ENCODE results near the gene NOS3.
"Not testable (repeated sequence)": the region's sequence is repeated elsewhere in the genome, so short reads cannot be mapped to it uniquely, and the experiment has no call there.

NOS3 gene

DNA sequence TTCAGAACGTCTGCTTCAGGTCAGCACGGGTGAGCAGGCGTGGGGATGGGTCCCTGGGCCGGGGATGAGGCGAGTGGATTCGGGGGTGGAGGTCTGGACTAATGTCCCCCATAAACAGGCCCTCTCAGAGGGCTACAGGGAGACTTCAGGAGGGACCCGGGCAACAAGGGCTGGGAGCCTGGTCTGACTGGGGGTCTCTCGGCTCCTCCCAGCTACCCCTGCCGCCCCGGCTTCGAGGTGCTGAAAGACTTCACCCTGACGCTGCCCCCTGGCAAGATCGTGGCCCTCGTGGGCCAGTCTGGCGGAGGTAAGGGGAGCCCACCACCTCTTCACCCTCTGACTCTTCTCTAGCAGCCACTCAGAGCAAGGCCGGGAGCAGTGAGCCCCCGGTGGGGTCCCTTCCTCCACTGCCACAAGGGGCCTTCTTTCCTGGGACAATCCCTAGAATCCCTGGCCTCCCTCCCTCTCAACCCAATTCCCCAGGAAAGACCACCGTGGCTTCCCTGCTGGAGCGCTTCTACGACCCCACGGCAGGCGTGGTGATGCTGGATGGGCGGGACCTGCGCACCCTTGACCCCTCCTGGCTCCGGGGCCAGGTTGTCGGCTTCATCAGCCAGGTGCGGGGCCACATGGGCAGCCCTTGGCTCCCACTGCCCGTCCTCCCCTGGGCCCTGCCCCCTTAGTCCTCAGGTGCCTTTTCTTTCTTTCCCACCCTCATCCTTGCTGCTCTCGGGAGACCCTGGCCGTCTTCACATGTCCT, 50.0 kb downstream of the NOS3 start:
- no peak for DNase-seq

DNA sequence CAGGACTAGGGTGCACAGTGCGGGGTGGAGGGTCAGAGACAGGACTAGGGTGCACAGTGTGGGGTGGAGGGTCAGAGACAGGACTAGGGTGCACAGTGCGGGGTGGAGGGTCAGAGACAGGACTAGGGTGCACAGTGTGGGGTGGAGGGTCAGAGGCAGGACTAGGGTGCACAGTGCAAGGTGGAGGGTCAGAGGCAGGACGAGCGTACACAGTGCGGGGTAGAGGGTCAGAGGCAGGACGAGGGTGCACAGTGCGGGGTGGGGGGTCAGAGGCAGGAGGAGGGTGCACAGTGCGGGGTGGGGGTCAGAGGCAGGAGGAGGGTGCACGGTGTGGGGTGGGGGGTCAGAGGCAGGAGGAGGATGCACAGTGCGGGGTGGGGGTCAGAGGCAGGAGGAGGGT, 52.6 kb downstream of the NOS3 start:
- DNase-seq, result not testable (repeated sequence)

DNA sequence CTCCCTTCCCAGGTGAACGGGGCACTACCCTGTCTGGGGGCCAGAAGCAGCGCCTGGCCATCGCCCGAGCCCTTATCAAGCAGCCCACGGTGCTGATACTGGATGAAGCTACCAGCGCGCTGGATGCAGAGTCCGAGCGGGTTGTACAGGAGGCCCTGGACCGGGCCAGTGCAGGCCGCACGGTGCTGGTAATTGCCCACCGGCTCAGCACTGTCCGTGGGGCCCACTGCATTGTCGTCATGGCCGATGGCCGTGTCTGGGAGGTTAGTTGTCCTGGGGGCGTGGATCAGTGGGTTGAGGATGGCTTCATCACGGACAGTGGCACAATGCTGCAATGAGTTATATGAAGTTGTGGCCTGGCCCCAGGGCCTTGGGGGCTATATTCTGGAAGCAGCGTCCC, 53.1 kb downstream of the NOS3 start:
- no peak for DNase-seq

DNA sequence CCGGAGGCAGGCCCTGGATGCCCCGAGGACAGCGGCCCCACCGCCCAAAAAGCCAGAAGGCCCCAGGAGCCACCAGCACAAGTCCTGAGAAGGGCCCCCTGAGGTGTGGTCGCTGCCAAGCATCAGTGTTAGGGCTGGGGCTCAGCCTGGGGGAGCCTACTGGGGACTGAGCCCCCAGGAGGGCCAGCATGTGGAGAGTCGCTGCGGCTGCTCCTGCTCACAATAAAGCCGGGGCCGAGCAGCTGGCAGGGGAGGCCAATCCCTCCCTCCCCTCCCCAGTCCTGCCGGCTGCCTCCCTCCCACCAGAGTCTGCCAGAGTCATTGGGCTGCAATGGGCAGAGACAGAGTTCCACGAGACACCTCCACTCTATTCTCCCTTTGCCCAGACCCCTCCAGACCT, 54.4 kb downstream of the NOS3 start:
- no peak for DNase-seq

DNA sequence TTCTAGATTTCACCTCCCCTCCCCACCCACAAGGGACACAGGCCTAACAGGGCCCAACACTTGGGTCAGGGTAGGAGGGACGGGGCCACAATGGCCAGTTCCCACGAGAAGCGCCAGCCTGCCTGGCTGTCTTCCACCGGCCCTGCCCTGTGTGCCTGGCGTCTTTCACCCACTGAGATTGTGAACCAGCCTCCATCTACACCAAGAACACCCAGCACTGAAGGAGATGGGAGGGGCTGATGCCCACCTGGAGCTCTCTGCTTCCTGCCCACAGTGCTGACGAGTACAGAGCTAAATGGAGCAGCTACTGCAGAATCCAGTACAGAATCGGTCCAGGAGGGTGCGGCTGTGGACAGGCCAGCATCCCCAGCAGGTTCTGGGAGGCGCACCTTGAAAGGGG, 55.1 kb downstream of the NOS3 start:
- DNase-seq, result no peak

DNA sequence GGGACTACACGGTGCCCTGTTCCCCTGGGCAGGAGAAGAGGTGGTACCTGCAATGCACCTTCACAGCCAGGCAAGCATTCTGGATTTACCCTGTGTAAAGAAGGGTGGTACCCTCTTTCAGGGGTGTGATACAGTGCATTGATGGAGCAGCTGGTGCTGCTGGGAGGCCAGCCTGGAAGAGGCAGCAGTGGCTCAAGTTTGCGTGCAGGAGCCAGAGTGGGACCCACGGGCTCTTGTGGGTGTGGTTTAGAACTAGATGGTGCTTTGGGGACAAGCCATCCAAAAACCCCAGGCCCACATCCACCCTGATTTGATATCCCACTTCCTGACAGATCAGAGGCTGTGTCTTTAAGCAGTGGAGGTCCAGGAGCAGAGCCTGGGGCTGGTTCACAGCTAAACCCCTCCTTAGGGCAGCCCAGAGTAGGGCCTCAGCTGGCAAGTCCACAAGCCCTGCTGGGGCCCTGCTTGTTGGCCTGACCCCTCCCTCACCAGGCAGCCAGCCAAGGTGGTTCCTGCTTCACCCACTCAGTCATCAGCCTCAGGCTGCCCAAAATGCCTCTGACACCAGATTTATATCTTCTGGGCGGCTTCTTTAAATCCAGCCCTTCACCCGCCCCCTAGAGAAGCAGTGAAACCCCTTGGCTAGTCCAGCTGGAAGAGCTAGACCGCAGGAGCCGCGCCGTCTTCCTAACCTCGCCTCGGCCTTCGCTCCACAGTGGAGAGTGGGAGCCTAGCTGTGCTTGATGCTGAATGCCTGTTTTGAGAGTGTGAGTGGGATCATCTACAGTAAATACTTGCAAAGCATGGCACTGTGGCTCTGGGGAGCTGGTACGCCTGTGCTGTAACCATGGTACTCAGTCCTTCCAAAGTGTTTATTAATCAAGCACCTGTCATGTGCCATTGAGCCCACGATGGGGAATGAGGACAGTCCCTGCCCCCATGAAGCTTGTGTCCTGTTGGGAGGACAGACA, 56.1 kb downstream of the NOS3 start:
- peak; percentile 21 for DNase-seq

DNA sequence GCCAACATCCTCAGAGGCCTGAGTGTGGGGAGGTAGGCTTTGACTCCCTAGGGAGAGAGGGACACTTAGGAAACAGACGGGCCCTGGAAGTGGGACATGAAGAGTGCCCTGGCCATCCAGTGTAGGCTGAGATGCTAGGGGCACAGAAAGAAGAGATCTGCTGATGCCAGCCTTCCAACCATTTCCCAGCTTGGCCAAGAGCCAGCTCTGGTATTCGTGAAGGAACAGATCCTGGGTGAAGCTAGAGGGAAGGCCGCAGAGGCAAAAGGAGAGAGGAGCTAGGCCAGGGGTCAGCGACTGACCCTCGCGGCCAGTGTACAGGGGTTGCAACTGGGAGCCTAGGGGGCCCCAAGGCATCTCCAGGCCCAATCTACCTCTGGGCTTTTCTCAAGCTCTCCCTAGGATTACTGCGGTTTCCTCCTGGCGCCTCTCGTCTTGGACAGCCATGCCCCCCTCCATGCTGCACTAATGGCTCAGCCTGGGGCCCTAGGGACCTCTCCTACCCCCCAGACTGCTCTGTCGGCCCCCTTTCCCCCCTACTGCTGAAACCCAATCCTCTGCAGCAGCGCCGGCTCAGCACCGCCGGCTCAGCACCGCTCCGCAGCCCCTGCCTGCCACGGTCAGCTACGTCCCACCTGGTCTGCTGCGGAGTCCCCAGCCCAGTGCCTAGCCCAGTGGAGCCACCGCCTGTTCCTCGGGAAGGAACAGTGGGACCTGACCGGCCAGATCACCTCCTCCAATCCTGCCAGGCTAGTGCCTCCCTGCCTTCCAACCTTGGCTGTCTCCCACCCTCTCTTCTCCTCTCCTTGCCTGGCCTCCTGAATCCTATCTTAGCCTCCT, 57.4 kb downstream of the NOS3 start, which contains the start of gene ASIC3:
ASIC3 (plus strand) TSS at position 556 of the 840 bp plus-strand sequence. CDS start 355 bp downstream, outside the sequence.
- no peak for DNase-seq

DNA sequence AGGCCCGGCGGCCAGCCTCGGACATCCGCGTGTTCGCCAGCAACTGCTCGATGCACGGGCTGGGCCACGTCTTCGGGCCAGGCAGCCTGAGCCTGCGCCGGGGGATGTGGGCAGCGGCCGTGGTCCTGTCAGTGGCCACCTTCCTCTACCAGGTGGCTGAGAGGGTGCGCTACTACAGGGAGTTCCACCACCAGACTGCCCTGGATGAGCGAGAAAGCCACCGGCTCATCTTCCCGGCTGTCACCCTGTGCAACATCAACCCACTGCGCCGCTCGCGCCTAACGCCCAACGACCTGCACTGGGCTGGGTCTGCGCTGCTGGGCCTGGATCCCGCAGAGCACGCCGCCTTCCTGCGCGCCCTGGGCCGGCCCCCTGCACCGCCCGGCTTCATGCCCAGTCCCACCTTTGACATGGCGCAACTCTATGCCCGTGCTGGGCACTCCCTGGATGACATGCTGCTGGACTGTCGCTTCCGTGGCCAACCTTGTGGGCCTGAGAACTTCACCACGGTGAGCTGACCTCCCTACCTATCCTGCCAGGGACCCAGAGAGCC, 58.2 kb downstream of the NOS3 start:
- DNase-seq, result no peak

DNA sequence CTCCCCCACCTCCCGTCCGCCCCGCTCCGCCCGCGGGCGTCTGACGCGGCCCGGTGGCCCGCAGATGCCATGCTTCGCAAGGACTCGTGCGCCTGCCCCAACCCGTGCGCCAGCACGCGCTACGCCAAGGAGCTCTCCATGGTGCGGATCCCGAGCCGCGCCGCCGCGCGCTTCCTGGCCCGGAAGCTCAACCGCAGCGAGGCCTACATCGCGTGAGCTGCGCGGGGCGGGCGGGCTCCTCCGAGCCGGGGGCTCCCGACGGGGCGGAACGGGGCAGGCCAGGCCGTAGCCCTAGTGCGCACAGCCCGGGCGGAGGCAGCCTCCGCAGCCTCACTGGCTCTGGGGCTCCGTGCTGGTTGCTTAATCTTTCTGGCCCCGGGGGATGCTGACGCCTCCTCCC, 60.3 kb downstream of the NOS3 start:
- DNase-seq, result no peak

DNA sequence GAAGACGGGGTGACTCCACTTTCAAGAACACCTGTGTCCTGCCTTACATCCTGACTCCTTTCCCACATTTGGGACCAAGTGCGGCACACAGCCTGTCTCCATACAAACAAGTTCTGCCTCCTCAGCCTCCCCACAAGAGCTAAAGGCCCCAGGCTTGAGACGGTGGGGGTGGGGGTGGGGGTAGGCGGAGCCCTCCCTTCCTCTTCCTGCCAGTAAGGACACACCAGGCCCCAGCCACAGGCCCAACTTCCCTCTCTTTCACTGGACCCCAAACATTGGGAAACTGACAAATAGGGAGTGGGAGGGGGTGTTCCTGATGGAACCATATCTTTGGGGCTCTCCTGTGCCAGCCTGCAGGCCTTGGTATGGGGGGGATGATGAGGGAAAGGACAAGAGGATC, 62.3 kb downstream of the NOS3 start:
- DNase-seq, result no peak

DNA sequence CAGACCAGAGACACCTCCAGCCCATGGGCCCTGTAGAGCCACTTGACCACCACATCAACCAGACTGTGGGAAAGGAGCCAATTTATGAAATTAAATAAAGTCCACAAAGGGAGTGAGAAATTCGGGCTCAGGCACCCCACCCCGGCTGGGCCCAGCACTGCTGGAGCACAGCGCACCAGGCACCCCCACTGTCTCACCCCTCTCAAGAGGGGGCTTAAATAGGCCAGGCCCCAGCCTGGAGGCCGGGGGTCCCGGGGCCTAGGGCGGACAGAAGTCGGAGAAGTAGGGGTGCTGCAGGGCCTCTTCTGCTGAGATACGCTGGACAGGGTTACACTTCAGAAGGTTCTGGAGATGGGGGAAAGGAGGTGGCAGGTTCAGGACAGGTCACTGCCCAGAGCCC, 62.9 kb downstream of the NOS3 start:
- DNase-seq, result no peak

DNA sequence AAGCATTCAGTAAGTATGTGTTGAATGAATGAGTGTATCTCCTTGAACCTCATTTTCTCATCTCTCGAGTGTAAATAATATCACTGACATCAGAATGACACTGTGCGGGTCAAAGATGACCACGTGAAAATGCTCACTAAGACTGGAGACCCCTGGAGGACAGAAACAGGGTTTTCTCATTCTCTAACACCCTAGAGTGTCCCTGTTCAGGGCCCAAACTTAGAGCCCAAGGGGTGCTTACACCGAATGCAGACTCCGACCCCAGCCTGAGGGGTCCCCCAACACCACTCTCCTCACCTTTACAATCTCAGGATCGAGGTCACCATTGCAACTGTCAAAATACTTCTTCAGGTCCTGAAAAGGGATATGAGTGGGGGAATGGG, 65.5 kb downstream of the NOS3 start:
- no peak for DNase-seq

DNA sequence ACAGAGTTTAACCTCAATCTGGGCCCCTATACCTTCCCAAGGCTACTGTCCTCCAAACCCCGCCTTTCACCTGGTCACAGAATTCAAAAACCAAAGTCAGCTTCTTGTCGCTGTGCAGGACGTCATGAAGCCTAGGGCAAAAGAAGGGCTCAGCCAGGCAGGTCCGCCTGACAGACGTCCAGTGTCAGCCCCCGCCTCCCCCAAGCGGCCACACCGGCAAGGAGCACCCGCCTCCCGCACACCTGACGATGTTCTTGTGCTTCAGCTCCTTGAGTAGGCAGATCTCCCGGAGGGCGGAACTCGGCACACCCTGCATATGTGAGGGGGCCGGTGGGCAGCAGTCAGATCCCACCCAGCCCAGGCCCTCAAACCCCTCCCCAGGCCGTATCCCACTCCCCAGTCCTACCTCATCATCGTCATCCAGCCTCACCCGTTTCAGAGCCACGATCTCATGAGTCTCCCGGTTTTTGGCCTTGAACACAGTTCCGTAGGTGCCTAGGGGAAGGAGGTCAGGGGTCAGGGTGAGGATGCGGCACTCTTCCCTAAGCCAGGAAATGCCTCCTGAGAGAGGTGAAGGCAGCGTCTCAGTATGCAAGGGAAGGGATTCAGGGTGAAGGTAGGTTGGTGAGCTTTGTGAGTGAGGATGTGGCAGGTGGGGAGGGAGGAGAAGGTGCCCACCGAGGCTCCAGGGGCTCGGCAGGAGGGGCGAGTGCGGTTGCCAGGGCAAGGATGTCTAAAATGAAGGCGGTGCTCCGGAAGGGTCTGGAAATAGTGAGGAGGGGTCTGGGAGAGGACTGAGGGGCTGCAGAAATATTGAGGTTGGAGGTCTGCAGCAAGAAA, 66.1 kb downstream of the NOS3 start:
- no peak for DNase-seq

DNA sequence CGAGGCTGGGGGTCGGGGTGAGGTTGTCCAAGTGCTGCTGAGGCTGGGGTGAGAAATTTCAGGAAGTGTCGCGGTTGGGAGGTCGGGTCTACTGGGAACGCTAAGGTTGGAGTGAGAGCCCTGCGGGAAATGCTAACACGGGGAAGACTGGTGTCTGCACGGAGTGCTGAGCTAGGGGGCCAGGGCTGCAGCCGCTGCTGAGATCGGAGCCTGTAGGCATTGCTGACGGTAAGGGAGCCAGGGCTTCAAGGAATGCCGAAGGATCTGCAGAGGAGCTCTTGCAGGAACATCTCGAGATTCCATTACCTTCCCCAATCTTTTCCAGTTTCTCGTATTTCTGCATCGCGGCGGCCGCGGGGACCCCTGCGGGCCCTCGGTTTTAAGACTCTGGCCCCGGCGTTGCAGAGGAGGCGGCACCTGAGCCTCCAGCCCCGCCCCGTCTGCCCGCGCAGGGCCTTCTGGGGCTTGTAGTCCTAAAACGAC, 66.7 kb downstream of the NOS3 start, which contains the start of gene CDK5:
CDK5 (minus strand) TSS at position 392 of the 483 bp plus-strand sequence; CDS start at position 343, 49 bp downstream.
- no peak for DNase-seq

DNA sequence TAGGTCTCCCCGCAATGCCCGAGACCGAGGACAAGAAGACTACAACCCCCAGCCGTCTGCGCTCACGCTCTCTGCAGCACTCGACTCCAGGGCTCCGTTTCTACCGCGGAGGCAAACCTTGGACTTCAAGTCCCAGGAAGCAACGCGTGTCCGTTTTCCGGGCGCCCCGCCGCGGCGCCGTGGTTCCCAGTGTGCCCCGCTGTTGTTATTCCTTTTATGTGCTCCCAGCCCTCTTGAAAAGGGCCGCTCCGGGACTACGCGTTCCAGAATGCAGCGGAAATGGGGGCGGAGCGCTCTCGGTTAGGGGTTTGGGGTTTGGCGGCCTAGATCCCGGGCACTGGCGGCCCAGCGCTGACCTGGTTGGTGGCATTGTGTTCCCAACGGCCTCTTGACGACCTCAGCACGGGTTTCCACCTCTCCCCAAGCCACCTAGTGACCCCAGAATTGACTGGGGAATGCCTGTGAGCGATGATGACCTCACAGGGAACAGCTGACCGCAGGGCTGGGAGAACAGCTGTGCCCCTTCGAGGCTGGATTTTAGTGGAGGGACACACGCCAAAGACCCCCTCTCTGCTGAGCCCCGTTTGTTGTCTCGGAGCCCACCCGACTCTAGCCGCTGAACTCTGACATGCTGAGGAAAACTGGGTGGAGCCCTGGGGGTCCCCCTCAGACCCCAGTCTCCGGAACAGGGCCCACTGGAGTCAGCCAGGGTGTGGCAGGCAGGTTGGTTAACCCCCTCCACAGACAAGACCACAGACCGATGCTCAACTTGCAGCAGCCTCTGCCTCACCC, 67.4 kb downstream of the NOS3 start:
- DNase-seq, result peak; percentile 98

DNA sequence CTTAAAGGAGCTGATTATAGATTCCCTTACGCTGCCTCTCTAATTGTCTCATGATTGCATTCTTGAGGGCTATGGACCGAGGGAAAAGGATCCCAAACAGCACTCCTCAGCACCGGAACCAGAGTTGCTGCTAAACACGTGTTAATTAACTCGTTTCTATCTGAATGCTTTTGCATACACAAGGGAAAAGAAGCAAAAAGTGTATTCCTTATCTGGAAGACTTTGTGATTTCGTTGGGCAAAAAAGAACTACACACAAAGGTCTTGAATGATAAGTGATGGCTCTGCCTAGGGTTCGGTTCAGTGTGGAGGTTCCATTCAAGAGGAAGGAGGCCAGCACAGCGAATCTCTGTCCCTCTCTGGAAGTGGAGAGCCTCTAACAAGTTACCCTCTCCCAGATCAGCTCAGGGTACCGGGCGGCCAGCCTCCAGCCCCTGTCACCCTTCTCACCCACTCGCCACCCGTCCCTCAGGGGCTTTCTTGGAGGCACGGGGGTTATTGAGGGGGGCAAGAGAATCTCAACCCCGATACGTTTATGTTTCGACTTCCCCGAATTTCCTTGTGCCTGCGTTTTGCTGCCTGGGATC, 68.1 kb downstream of the NOS3 start:
- no peak for DNase-seq

DNA sequence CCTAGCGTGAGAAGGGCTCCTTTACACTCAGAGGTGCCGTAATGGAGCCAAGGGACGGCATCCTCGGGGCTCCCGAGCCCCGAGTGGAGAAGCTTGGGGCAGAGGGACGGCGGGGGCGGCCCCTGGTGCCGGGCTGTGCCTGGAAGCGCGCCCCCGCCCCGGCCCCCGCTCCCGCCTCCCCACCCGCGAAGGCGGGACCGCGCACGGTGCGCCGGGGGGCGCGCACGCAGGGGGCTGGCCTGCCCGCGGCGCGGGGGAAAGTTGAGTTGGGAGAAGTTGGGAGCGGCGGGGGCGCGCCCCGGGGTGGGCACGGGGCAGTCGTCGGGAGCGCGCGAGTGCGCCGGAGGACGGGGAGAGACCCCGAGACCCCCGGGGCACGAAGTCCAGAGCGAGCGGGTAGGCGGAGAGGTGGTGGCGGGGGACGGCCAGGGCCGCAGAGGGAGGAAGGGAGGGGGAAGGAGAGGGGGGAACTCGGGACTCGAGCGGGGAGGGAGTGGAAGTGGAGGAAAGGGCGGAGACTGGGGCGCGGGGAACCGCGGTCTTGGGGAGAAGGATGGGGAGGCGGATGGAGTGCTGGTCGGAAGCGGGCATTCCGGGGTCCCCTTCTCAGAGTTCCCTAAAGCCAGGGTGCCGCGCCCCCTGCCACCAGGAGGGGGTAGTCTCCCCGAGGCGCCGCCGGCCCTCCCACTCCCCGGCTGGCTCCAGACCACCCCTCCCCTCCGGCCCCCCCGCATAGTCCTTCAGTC, 68.7 kb downstream of the NOS3 start, which contains the start of gene SLC4A2:
SLC4A2 (plus strand) TSS at position 223 of the 746 bp plus-strand sequence. CDS start 2,399 bp downstream, outside the sequence.
- DNase-seq, result peak; percentile 16

DNA sequence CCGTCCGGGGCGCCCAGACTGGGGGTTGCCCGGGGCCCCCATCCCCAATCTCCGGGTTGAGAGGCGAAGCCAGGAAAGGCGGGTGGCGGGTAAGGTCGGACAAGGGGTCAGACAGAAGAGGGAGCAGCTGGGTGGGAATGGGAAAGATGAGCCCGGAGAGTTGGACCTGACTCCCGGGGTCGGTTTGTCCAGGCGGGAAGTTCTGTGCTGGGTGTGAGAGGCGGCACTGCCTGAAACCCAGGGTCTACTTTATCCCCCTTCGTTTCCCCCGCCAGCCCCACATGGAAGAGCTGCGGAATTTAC, 69.2 kb downstream of the NOS3 start:
- no peak for DNase-seq

DNA sequence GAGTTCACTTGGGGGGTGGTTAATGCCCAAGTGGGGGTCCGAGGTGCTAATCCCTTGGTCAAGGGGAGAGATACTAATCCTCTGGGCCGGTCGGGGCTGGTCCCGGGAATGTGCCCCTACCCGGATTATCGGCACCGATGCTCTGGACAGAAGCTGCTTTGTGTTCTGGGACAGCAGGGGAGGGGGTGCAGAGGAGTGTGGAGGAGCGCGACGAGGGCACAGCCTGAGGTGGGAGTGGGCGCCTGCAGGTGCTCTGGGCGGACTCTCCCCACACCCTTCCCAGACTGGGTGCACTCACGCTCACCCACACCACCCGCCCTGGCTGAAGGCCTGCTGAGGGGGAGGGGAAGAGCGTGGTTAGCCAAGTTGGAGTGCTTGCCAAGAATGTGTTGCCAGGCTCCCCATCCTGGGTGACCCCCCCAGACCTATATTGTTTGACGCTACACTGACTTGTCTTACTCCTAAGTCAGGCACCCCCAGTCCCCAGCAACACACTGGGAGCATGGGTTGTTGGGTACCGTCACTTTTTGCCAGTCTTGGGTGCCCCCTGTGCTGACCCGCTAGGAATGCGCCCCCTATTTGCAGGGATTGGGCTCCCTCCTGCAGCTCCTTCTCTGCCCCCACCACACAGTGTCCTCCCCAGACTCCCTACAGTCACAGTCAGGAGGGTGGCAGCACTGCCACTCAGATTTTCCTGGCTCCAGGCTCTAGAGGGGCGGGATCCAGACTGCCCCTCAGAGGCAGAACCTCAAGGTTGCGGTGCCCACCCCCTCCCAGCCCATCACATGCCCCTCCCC, 69.8 kb downstream of the NOS3 start:
- DNase-seq, result no peak
